NCI-H1436 (cell line): ENCODE data around the gene LIN7A.
"Not testable (repeated sequence)": the region's sequence is repeated elsewhere in the genome, so short reads cannot be mapped to it uniquely, and the experiment has no call there.

ENCODE experiments used
- DNase-seq: peaks from one replicate; lab custom pipeline; 2025; lab: John Stamatoyannopoulos, UW

Gene LIN7A

DNA sequence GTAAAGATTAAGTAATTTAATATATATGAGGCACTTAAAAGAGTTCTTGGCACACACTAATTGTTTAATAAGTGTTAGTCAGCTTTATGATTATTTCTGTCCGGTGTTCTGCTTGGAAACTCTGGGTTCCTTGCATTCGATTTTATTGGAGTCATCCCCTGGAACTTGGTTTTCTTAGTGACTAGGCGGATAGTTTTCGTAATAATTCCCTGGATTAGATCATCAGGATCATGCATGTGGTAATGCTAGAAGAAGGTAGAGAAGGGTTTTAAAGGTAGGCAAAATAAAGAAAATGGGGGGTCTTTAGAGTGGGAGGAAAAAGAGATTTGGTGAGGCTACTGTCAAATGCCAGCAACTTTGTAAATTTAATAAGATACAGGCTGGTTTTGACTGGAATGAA is 132.6 kb downstream of the LIN7A start:
- DNase-seq = no peak

DNA sequence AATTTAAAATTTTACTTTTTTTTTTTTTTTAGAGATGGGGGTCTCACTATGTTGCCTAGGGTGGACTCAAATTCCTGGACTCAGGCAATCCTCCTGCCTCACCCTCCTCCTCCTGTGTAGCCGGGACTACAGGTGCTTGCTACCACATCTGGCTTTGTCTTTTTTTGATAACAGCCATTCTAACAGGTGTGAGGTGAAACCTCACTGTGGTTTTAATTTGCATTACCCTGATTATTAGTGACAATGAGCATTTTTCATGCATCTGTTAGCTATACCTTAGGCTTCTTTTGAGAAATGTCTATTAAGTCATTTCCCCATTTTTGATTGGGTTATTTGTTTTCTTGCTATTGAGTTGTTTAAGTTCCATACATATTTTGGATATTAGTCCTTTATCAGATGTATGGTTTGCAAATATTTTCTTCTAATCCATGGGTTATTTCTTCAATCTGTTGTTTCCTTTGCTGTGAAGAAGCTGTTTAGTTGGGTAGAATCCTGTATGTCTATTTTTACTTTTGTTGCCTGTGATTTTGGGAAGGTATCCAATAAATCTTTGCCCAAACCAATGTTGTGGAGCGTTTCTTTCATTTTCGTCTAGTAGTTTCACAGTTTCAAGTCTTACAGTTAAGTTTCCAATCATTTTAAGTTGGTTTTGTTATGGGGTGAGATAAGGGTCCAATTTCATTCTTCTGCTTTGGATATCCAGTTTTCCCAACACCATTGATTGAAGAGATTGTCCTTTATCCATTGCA is 134.9 kb downstream of the LIN7A start:
- DNase-seq = no peak

DNA sequence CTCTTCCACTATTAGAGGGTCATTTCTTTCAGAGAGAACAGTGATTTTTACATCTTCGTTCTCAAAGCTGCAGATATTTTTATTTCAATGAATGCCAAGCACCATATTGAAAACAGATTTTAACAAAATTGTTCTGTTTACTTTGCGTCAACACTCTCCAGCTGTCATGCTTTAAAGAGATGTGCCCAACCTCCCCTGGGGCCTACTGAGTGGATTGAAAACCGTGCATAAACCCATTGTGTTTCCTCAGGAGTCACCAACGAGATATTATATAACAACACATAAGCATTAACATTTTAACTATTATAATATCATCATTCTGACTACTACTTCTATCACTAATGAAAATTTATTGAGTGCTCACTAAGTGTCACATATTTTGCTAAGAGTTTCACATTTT is 139.5 kb downstream of the LIN7A start:
- no peak for DNase-seq

DNA sequence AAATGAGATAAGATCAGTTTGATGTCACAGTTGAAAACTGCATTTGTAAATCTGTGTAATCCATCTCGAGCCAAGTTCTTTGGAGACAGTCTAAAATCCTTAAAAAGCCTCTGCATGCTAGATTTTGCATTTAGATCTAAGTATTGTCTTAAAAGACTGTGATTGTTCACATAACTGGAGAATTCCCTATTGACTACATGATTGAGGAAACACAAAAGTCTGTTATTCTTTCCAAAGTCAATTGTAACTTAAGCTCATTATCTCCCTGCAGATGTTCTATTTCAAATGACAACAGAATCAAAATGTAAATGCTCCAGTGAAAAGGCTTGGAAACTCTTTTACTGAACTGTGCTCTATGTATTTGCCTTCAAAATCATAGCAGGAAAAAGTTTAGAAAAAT is 143.2 kb downstream of the LIN7A start:
- DNase-seq = no peak

DNA sequence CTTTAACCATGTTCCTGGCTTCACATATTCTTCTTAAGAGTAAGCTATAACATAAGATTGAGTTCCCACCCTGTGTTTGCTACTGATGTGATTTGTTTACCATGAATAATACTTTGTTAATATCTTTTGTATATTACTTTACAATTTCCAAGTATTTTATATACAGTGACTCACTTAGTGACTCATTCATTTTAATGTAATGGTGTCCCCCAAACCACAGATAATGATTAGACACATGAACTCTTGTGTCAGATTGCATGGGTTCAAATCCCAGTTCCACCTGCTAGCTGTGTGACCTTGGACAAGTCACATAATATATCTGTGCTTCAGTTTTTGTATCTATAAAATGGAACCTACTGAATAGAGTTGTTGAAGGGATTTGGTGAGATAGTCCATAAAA is 144.9 kb downstream of the LIN7A start:
- no peak for DNase-seq

GRCh38 chr12:80791863-80792262 is 145.9 kb downstream of the LIN7A start:
- no peak for DNase-seq

GRCh38 chr12:80788407-80788806 is 149.3 kb downstream of the LIN7A start:
- DNase-seq = not testable (repeated sequence)

GRCh38 chr12:80782963-80783470 is 154.7 kb downstream of the LIN7A start:
- peak; percentile 26 for DNase-seq

GRCh38 chr12:80781313-80781712 is 156.4 kb downstream of the LIN7A start:
- DNase-seq = no peak

GRCh38 chr12:80780746-80781145 is 157.0 kb downstream of the LIN7A start:
- DNase-seq = no peak

- DNase-seq = peak; percentile 95
Observed at GRCh38 chr12:80778005-80778541, 159.7 kb downstream of the LIN7A start.

DNA sequence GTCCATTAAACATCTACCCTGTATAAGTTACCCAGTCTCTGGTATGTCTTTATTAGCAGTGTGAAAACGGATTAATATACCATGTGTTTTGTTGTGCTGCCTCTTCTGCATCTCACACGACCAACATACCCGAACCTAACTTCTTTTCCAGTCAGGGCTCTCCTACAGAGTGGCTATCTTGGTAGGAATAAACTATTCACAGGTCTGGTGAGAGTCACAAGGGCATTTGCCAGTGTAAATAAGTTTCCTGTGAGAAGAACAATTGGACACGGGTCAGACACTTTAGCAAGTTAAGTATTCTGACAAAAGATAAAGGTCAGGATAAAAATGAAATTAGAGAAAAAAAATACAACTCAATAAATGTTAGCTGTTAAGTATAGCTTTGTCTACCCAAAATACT is 160.1 kb downstream of the LIN7A start:
- no peak for DNase-seq

GRCh38 chr12:80776706-80777105 is 161.0 kb downstream of the LIN7A start:
- no peak for DNase-seq

DNA sequence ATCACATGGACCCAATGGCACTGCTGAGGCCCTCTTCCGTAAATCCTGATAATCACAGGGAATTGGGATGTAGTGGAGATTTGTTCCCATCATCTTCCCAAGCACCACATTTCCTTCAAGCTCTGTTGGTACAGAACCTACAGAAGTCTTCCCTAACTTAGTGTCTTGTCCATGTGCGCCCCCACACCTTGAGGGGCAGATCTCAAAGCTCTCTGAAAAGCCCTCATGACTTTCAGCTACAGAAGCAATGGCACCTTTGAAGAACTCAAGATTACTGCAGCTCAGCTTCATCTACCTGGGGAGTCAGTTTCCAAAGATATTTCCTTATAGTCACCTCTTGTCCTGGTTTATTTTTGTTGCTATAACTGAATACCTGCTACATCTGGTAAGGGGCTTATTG is 166.8 kb downstream of the LIN7A start:
- no peak for DNase-seq

DNA sequence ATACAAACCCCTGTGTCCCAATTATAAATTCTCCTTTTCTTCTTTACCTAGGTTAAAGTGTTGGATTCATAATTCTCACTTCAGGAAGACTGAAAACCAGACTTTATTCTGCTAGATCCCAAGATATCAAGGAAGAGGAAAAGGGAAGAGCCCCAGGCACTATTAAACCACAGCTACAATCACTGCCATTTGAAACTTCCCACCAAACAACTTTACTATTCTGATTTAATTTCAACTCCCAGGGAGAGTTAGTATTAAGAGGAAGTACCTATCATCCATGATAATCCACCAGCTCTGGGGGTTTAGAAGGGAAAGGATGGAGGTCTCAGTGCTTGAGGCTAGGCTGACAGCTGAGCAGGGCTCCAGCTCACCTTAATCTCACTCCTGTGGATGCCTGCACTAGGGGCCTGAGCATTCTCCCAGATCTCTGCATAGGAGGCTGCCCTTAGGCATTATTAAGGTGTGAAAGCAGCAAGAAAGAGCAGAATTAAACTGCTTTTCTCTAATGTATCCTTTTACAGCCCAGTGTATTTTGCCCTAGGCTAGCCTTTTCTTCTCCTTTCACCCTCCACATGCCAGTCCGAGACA is 168.1 kb downstream of the LIN7A start:
- no peak for DNase-seq

DNA sequence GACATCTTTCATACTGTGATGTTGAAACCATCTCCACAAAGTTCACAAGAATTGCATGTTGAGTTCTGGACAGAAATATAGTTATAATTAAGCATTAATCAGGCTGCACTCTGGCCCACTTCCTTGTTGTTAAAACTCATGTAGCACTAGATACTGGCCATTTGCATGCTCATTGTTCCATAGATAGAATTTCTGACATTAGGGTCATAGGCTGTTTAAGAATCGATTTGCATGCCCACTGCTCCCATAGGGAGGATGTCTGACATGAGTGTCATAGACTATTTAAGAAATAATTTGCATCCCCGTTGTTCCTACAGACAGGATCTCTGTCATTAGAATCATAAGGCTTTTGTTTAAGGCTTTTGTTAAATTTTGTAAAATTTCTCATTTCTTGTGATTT is 170.8 kb downstream of the LIN7A start:
- no peak for DNase-seq

DNA sequence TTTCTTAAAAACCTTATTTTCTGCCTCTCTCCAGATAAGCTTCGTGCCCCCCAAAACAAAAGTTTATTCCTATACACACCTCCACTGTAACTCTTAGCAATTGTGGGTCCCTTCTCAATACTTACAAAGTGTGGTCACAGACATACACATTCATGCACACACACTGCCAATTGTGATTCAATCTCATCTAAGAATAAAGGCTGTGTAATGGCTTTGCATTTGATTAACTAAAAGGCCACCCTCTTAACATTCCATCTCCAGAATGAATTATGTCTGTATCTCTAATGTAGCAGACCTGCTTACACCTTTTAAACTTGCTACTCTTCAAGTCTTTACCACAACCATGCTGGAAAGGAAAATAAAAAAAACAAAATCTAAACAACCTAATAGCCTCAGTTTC is 171.5 kb downstream of the LIN7A start:
- no peak for DNase-seq

DNA sequence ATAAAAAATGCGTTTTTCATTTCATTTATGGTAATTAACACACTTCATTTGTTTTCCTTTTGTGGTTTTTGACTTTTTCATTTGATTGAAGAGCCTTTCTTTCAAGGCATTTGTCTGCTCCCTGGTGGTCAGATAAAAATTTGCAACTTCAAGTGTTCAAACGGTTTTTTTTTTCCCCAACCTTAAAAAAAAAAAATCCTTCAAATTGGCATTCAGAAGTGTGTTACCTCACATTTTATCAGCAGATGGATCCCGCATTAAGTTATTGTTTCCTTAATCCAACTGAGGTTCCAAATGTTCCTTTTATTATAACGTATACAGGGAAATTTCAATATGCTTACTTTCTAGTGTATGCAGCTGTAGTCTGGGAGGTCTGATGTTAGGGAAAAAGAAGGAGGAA is 173.9 kb downstream of the LIN7A start:
- peak; percentile 55 for DNase-seq

GRCh38 chr12:80761838-80762237 is 175.9 kb downstream of the LIN7A start:
- no peak for DNase-seq

DNA sequence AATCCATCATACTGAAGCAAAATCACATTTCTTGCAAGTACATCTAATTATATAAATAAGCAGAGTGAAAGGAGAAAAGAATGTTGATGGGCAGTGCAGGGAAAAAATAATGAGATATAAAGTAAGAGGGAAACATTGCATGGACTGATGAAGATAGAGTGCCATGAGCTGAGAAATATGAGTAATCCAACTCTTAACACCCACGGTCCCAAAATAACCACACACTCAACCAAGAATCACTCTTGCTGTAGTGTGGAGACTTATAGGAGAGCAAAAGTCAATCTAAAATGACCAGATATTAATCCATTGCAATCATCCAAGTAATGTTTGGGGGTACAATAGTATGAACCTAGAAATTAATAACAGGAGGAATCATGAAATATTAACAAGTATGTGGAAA is 180.9 kb downstream of the LIN7A start:
- no peak for DNase-seq

DNA sequence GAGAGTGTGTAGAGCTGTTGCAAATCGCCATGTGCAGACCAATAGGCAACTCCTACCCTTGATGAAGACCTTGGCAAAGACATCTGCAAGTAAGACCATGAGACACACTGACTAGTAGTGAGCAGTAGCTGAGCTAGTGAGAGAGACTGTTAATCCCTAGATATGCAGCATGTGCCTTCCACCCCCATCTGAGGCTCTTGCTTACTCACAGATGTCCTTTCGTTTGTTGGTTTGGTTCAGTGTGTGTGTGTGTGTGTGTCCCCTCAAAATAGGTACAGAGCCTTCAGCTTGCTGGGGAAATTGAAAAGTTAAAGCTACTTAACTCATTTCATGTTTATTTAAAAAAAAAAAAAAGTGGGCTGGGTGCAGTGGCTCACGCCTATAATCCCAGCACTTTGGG is 183.5 kb downstream of the LIN7A start:
- no peak for DNase-seq

DNA sequence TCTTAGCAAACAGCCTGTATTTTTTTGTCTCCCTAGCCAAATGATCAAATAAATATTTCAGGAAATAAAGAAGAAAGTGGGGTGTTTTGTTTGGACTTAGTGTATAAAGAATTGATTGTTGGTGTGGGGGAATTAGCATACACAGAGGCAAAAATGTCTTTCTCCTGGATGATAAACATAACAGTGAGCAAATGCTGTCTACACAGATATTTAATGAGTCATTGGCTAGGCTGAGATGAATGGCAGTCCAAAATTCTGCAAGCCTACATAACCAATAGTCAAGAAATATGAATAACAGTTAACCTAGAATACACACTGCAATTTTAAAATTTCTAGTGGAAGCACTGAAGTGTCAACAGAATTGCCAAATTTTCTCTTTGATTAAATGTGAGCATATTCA is 185.3 kb downstream of the LIN7A start:
- no peak for DNase-seq

- DNase-seq = no peak
Observed at GRCh38 chr12:80749456-80749855, 188.3 kb downstream of the LIN7A start.

DNA sequence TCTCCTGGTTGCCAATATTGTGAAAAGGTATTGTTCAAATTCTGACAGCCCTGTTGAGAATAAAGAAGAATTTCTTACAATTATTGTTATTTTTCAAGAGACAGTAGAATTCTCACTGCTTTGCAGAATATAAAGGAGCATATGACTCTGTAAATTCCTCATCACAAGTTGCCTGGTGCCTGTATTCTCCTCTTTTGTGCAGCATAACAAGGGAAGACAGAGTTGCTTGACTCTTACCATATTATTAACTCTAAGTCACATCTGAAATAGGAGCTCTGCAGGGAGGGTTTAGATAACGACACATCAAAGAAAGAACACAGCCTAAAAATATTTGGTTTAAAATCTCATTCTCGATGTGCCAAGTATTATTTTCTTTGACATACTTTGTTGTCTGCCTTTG is 189.9 kb downstream of the LIN7A start:
- DNase-seq = no peak
